PC-9 (cell line): ENCODE results near the gene PAXX. TPM values are rescaled to one million over a fixed set of nuclear protein-coding genes. Genes with fewer than 3 reads are reported as not detected.
A peak's percentile ranks its signal among the peaks of the same experiment; 100 is the strongest.

Experiments
- BruUV-seq: library from RNA; stranded (reverse); fragments of 400-500 nt; replicated peaks from 2 replicates; lab custom pipeline; 2021; lab: Mats Ljungman, UMichigan
- CTCF ChIA-PET: fragments of 300-600 bp; sonication (Branson Sonifier 250); formaldehyde crosslinking; loops from one replicate; lab custom pipeline; 2022; ENCODE audit warnings: antibody characterized with exemption; lab: Charles Lee
- POLR2A ChIA-PET: fragments of 300-600 bp; sonication (Branson Sonifier 250); formaldehyde crosslinking; loops from one replicate; lab custom pipeline; 2022; ENCODE audit warnings: antibody characterized with exemption; ENCODE audit not compliant: unreplicated experiment; lab: Charles Lee
- DNase-seq, 2 experiments: peaks; one replicate each; pipeline versions ENCODE4 v3.0.0 to v3.0.0-alpha.2; 2015 to 2022; ENCODE audit warnings: mixed read lengths in 1 of 2
- H2AFZ ChIP-seq: fragments of 200-600 bp; sonication (generic); 2 replicates; pipeline ENCODE4 v1.8.1; 2017; ENCODE audit warnings: antibody characterized with exemption
- H3F3A ChIP-seq: fragments of 200-600 bp; sonication (generic); 2 replicates; pipeline ENCODE4 v1.8.1; 2017; ENCODE audit warnings: antibody characterized with exemption, mild to moderate bottlenecking, low read depth; ENCODE audit not compliant: insufficient read depth
- H3K27ac ChIP-seq: fragments of 200-600 bp; sonication (generic); 2 replicates; pipeline ENCODE4 v1.6.1; 2016; ENCODE audit warnings: mixed run types
- H3K27me3 ChIP-seq: fragments of 200-600 bp; sonication (generic); 2 replicates; pipeline ENCODE4 v1.6.1; 2016; ENCODE audit warnings: low read depth, mixed run types; ENCODE audit not compliant: insufficient read depth
- H3K36me3 ChIP-seq: fragments of 200-600 bp; sonication (generic); 2 replicates; pipeline ENCODE4 v1.6.1; 2016; ENCODE audit warnings: low read depth, mixed run types
- H3K4me1 ChIP-seq: fragments of 200-600 bp; sonication (generic); replicated peaks from 2 replicates; pipeline ENCODE4 v1.6.1; 2016; ENCODE audit warnings: mixed run types; ENCODE audit not compliant: insufficient read depth
- H3K4me2 ChIP-seq: fragments of 200-600 bp; sonication (generic); 2 replicates; pipeline ENCODE4 v1.6.1; 2017; ENCODE audit warnings: mixed run types
- H3K4me3 ChIP-seq: fragments of 200-600 bp; sonication (generic); 2 replicates; pipeline ENCODE4 v1.6.1; 2016; ENCODE audit warnings: mixed run types
- H3K79me2 ChIP-seq: fragments of 200-600 bp; sonication (generic); 2 replicates; pipeline ENCODE4 v1.6.1; 2017; ENCODE audit warnings: low read depth, mixed run types
- H3K9me2 ChIP-seq: fragments of 200-600 bp; sonication (generic); 2 replicates; pipeline ENCODE4 v1.8.1; 2017; ENCODE audit warnings: mild to moderate bottlenecking; ENCODE audit not compliant: insufficient read depth
- H3K9me3 ChIP-seq: fragments of 200-600 bp; sonication (generic); 2 replicates; pipeline ENCODE4 v1.8.1; 2016; ENCODE audit warnings: low read depth; ENCODE audit not compliant: insufficient read depth
- H4K20me1 ChIP-seq: fragments of 200-600 bp; sonication (generic); 2 replicates; pipeline ENCODE4 v1.8.1; 2017; ENCODE audit not compliant: insufficient read depth
- EZH2 ChIP-seq: fragments of 200-600 bp; sonication (generic); IDR thresholded peaks from 2 replicates; pipeline ENCODE4 v1.8.0; 2017; ENCODE audit warnings: antibody characterized with exemption, low read depth
- intact Hi-C: fragments of 100-400 bp; cut with micrococcal nuclease; formaldehyde crosslinking; loops from one replicate; pipeline ENCODE4 v1.10.0; 2022; ENCODE audit not compliant: unreplicated experiment
- total RNA-seq: library from RNA; stranded (reverse); gene quantifications from 2 replicates; pipeline ENCODE4 v1.2.3, GENCODE V29; 2021
- TF ChIP-seq, protein P1 (sequence below): fragments of 200-600 bp; sonication (generic); conservative IDR thresholded peaks from 2 replicates; pipeline ENCODE4 v1.6.1; 2017; ENCODE audit warnings: mixed run types, antibody characterized with exemption, mild to moderate bottlenecking, moderate library complexity

The PAXX gene
- total RNA-seq, 1 experiment from 2014 or later, result 54.9 TPM

DNA sequence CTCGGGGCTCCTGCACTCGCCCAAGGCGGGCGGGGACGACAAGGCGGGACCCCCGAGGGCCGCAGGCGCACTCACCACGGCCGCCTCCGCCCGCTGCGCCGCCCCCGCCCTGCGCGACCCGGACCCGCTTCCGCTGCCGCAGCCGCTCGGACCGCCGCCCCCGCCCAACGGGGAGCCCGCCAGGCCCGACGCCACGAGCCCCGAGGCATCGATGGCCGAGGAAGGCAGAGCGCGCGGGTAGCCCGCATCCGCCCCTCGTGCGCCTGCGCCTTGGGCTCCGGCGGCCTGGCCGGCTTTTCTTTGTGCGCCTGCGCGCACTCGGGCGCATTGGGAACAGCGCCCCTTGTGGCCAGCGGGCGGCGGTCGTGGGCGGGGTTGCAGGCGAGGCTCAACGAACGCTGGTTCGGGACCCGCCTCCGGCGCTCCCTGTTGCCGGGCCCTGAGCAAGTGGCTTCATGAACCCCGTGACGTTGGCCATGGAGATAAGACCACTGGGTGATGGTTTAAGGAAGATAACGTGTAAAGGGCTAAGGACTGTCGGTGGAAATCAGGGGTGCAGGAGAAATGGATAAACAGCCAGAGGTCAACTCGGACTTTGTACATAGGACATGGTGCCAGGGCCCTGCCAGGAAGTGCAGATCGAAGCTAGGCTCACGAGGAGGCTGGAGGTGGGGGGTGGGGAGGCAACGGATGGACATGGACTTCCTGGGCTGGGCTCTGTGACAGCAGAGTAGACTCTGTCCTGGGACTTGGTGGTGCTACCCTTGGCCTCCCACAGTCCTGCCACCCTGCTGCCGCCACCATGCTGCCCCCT, 47.5 kb upstream of the PAXX start, which contains the start of the genes C8G and FBXW5:
TSS of gene C8G (plus strand) at position 725 of the 814 bp plus-strand sequence. CDS start at position 803, 78 bp downstream.
TSS of gene FBXW5 (minus strand) at position 220 of the 814 bp plus-strand sequence. CDS start 655 bp downstream, outside the sequence.
- no peaks in the 10 kb centered on the region; the same call in none of the 2 replicates for H4K20me1 ChIP-seq
- H3K79me2 ChIP-seq, result peaks cover 18% of the 10 kb centered on the region
- ChIA-PET POLR2A (interaction anchor here (0.5 to 0.6 kb wide), 2 partner anchors 43 to 301 kb away, joined by 3 to 5 read pairs; no protein-coding TSS in a partner anchor), CTCF (interaction anchor here (0.7 to 0.9 kb wide), 2 partner anchors 91 to 468 kb away, joined by 3 to 5 read pairs; no protein-coding TSS in a partner anchor)
- no peaks in the 10 kb centered on the region for H3K9me3 ChIP-seq
- H2AFZ ChIP-seq, result peak within 1 kb of the TSS; percentile 73; the same call in 1 of the 2 replicates
- BruUV-seq, result no TSS peak
- H3K4me2 ChIP-seq, result peak within 1 kb of the TSS; percentile 95
- DNase-seq, result peak; percentile 75 to 98
- H3K9me2 ChIP-seq, result no peaks in the 10 kb centered on the region
- peaks cover 7% of the 10 kb centered on the region; the same call in 1 of the 2 replicates for H3K36me3 ChIP-seq
- H3K4me3 ChIP-seq, result peak within 1 kb of the TSS; percentile 87
- intact Hi-C loops, result loop anchor here (1.0 to 5.0 kb wide), 3 partner anchors 43 to 96 kb away; partner anchors contain the start of gene PHPT1
- no peaks in the 10 kb centered on the region for H3K27me3 ChIP-seq
- H3K27ac ChIP-seq, result peak within 1 kb of the TSS; percentile 26; the same call in 1 of the 2 replicates
- TF ChIP-seq, protein P1, sequence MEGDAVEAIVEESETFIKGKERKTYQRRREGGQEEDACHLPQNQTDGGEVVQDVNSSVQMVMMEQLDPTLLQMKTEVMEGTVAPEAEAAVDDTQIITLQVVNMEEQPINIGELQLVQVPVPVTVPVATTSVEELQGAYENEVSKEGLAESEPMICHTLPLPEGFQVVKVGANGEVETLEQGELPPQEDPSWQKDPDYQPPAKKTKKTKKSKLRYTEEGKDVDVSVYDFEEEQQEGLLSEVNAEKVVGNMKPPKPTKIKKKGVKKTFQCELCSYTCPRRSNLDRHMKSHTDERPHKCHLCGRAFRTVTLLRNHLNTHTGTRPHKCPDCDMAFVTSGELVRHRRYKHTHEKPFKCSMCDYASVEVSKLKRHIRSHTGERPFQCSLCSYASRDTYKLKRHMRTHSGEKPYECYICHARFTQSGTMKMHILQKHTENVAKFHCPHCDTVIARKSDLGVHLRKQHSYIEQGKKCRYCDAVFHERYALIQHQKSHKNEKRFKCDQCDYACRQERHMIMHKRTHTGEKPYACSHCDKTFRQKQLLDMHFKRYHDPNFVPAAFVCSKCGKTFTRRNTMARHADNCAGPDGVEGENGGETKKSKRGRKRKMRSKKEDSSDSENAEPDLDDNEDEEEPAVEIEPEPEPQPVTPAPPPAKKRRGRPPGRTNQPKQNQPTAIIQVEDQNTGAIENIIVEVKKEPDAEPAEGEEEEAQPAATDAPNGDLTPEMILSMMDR, result peak; percentile 93
- TF ChIP-seq EZH2, result no peak
- peaks cover 21% of the 10 kb centered on the region for H3K4me1 ChIP-seq
- peaks cover 16% of the 10 kb centered on the region; the same call in 1 of the 2 replicates for H3F3A ChIP-seq

DNA sequence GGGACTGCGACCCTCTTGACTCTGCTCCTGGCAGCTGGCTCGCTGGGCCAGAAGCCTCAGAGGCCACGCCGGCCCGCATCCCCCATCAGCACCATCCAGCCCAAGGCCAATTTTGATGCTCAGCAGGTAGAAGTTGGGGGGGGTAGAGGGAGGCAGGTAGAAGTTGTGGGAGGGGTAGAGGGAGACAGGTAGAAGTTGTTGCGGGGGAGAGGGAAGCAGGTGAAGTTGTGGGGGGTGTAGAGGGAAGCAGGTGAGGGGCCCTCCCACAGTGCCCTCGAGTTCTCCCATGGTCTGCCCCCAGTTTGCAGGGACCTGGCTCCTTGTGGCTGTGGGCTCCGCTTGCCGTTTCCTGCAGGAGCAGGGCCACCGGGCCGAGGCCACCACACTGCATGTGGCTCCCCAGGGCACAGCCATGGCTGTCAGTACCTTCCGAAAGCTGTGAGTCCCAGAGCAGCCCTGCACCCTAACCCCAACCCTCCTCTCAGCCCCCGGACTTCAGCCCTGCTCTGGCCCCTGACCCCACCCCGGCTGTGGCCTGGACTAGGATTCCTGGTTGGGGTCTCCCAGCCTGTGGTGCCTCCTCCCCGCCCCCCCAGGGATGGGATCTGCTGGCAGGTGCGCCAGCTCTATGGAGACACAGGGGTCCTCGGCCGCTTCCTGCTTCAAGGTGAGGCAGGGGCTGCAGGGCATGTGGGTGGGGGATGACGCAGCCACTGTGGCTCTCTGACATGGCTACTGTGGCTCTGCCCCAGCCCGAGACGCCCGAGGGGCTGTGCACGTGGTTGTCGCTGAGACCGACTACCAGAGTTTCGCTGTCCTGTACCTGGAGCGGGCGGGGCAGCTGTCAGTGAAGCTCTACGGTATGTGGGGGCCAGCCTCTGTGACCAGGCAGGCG, 46.6 kb upstream of the PAXX start:
- H3K9me2 ChIP-seq, result no peaks in the 10 kb centered on the region
- ChIA-PET CTCF (interaction anchor here (0.9 kb wide), 1 partner anchor 90 kb away, joined by 3 read pairs; no protein-coding TSS in a partner anchor), POLR2A (no interaction called here)
- H4K20me1 ChIP-seq, result no peaks in the 10 kb centered on the region; the same call in none of the 2 replicates
- H3K4me1 ChIP-seq, result peaks cover 24% of the 10 kb centered on the region
- BruUV-seq, result no TSS peak
- DNase-seq, result no peak
- no peak overlapping the region for H2AFZ ChIP-seq
- no peaks in the 10 kb centered on the region for H3K27me3 ChIP-seq
- no peak overlapping the region for H3K4me3 ChIP-seq
- H3K9me3 ChIP-seq, result no peaks in the 10 kb centered on the region
- no peak overlapping the region for H3K4me2 ChIP-seq
- intact Hi-C loops, result loop anchor here (2.0 kb wide), 1 partner anchor 97 kb away; the partner anchor contains the start of gene PHPT1
- peaks cover 7% of the 10 kb centered on the region; the same call in 1 of the 2 replicates for H3K36me3 ChIP-seq
- peaks cover 18% of the 10 kb centered on the region for H3K79me2 ChIP-seq
- peaks cover 20% of the 10 kb centered on the region; the same call in 1 of the 2 replicates for H3F3A ChIP-seq
- TF ChIP-seq, protein P1, result no peak
- TF ChIP-seq EZH2, result no peak
- H3K27ac ChIP-seq, result no peak overlapping the region
